Endothelial cell of umbilical vein (primary cell): Measurements from ENCODE around the gene SIGLEC8. TPM values are rescaled to one million over a fixed set of nuclear protein-coding genes. Genes with fewer than 3 reads are reported as not detected.
"Not testable (repeated sequence)": the region's sequence is repeated elsewhere in the genome, so short reads cannot be mapped to it uniquely, and the experiment has no call there.

Experiments used
- BruUV-seq: library from RNA; stranded (reverse); fragments of 400-500 nt; replicated peaks from 2 replicates; lab custom pipeline; 2021; lab: Mats Ljungman, UMichigan
- CTCF ChIA-PET: fragments of 300-600, 350-600 bp; sonication (Branson Sonifier 250); formaldehyde crosslinking; loops from one replicate; lab custom pipeline; 2021; ENCODE audit warnings: antibody characterized with exemption, inconsistent platforms; lab: Charles Lee
- POLR2A ChIA-PET: fragments of 300-600, 350-600 bp; sonication (Branson Sonifier 250); formaldehyde crosslinking; loops from one replicate; lab custom pipeline; 2021; ENCODE audit warnings: antibody characterized with exemption, inconsistent platforms; lab: Charles Lee
- DNase-seq: peaks from one replicate; pipeline ENCODE4 v3.0.0-alpha.2; 2011; ENCODE audit warnings: low read depth, low spot score
- FAIRE-seq: peaks from 2 replicates; lab custom pipeline; 2011; peaks lifted over from hg19 to GRCh38; lab: Jason Lieb, UNC
- H2AFZ ChIP-seq: 2 replicates; pipeline ENCODE4 v1.6.0; 2012; ENCODE audit warnings: low read depth, low read length, control low read depth, inconsistent platforms
- H3K27ac ChIP-seq: 2 replicates; pipeline ENCODE4 v1.5.1; 2011; ENCODE audit warnings: low read depth, mild to moderate bottlenecking, control low read depth, low read length, moderate library complexity; ENCODE audit not compliant: insufficient read depth
- H3K27me3 ChIP-seq, 2 experiments: 2 replicates each; pipeline versions ENCODE4 v1.6.0 to v1.6.1; 2011; ENCODE audit warnings: low read length in 2 of 2, mixed read lengths in 1 of 2; ENCODE audit not compliant: control insufficient read depth in 2 of 2, insufficient read depth in 2 of 2
- H3K36me3 ChIP-seq, 2 experiments: 2 replicates in 1 of 2; 3 replicates in 1 of 2; pipeline ENCODE4 v1.5.1; 2011; ENCODE audit warnings: low read length in 2 of 2, mild to moderate bottlenecking in 1 of 2, moderate library complexity in 1 of 2; ENCODE audit not compliant: control insufficient read depth in 2 of 2, insufficient read depth in 2 of 2; ENCODE audit errors: extremely low read depth in 1 of 2
- H3K4me1 ChIP-seq: 3 replicates; pipeline ENCODE4 v1.5.1; 2011; ENCODE audit warnings: mild to moderate bottlenecking, low read length; ENCODE audit not compliant: control insufficient read depth, insufficient read depth; ENCODE audit errors: extremely low read depth
- H3K4me2 ChIP-seq: 2 replicates; pipeline ENCODE4 v1.6.1; 2011; ENCODE audit warnings: low read length, control low read depth, mixed read lengths; ENCODE audit not compliant: insufficient read depth
- H3K4me3 ChIP-seq, 3 experiments: fragments of 200-600 bp in 1 of 3; sonication (generic), shearing (Covaris generic) in 1 of 3; replicated peaks in 1 of 3; 2 replicates each; pipeline ENCODE4 v1.5.1; 2011 to 2016; ENCODE audit warnings: control low read depth in 3 of 3, low read length in 3 of 3, mild to moderate bottlenecking in 2 of 3, inconsistent platforms in 1 of 3, low read depth in 1 of 3, moderate library complexity in 1 of 3; ENCODE audit not compliant: insufficient read depth in 1 of 3
- H3K79me2 ChIP-seq: 2 replicates; pipeline ENCODE4 v1.6.0; 2012; ENCODE audit warnings: low read length, inconsistent platforms; ENCODE audit not compliant: control insufficient read depth, insufficient read depth
- H3K9ac ChIP-seq: replicated peaks from 2 replicates; pipeline ENCODE3; 2011; ENCODE audit warnings: low read length, control low read depth; ENCODE audit not compliant: insufficient read depth; ENCODE audit errors: extremely low read depth
- H3K9me1 ChIP-seq: replicated peaks from 3 replicates; pipeline ENCODE4 v1.6.0; 2011; ENCODE audit warnings: mild to moderate bottlenecking, low read length; ENCODE audit not compliant: control insufficient read depth, insufficient read depth; ENCODE audit errors: extremely low read depth
- H3K9me3 ChIP-seq: replicated peaks from 2 replicates; pipeline ENCODE4 v1.5.1; 2012; ENCODE audit warnings: low read length, inconsistent platforms; ENCODE audit not compliant: control insufficient read depth, insufficient read depth
- H4K20me1 ChIP-seq: replicated peaks from 2 replicates; pipeline ENCODE3; 2011; ENCODE audit warnings: mild to moderate bottlenecking, low read length; ENCODE audit not compliant: control insufficient read depth, insufficient read depth; ENCODE audit errors: extremely low read depth
- CTCF ChIP-seq, 2 donors: IDR thresholded peaks; 1 replicate in 1 of 2; 2 replicates in 1 of 2; pipeline ENCODE4 v1.5.1; 2011; ENCODE audit warnings: low read length in 2 of 2, mild to moderate bottlenecking in 2 of 2, moderate library complexity in 2 of 2, control low read depth in 1 of 2, inconsistent platforms in 1 of 2, low read depth in 1 of 2; ENCODE audit not compliant: insufficient read depth in 1 of 2; ENCODE audit errors: extremely low read depth in 1 of 2
- EZH2 ChIP-seq: IDR thresholded peaks from 2 replicates; pipeline ENCODE4 v1.6.1; 2012; ENCODE audit warnings: borderline replicate concordance, low read depth, mild to moderate bottlenecking, moderate library complexity, low read length, inconsistent platforms; ENCODE audit not compliant: severe bottlenecking
- FOS ChIP-seq: IDR thresholded peaks from 2 replicates; pipeline ENCODE4 v1.6.1; 2011; ENCODE audit warnings: mild to moderate bottlenecking, low read length, moderate library complexity, borderline replicate concordance; ENCODE audit not compliant: insufficient read depth
- GATA2 ChIP-seq: IDR thresholded peaks from 2 replicates; pipeline ENCODE4 v1.7.0; 2011; ENCODE audit warnings: low read depth, mild to moderate bottlenecking, moderate library complexity, mixed read lengths, low read length; ENCODE audit not compliant: insufficient read length, insufficient read depth
- JUN ChIP-seq: IDR thresholded peaks from 2 replicates; pipeline ENCODE4 v1.6.1; 2011; ENCODE audit warnings: borderline replicate concordance, low read depth; ENCODE audit not compliant: insufficient read length, insufficient read depth
- MAX ChIP-seq: IDR thresholded peaks from 2 replicates; pipeline ENCODE4 v1.6.1; 2011; ENCODE audit not compliant: insufficient read depth, insufficient read length
- MYC ChIP-seq: IDR thresholded peaks from one replicate; pipeline ENCODE4 v1.6.1; 2011; ENCODE audit warnings: mild to moderate bottlenecking, low read depth, low read length
- POLR2A ChIP-seq: IDR thresholded peaks from 2 replicates; pipeline ENCODE4 v1.6.1; 2012; ENCODE audit warnings: low read depth, mild to moderate bottlenecking, control low read depth, low read length
- POLR2AphosphoS5 ChIP-seq: IDR thresholded peaks from 2 replicates; pipeline ENCODE4 v1.6.1; 2012; ENCODE audit warnings: low read depth, mild to moderate bottlenecking, control low read depth, low read length, moderate library complexity; ENCODE audit not compliant: insufficient read depth
- dilution Hi-C: fragments of 300-500 bp; cut with MboI; formaldehyde crosslinking; loops from one replicate; pipeline ENCODE4 v1.15.0; 2019; ENCODE audit warnings: low sequenced_read_pairs; ENCODE audit not compliant: extremely low pct_ligation_motif_present
- intact Hi-C: fragments of 100-400 bp; cut with micrococcal nuclease; formaldehyde crosslinking; loops from one replicate; pipeline ENCODE4 v1.10.0; 2022
- polyA plus RNA-seq, 4 experiments: library from polyadenylated mRNA; depleted of rRNA in 3 of 4; stranded (reverse) in 3 of 4; unstranded in 1 of 4; fragments of >200 nt; gene quantifications; 2 replicates each; pipeline versions ENCODE4 v1.2.1 to v1.2.3, GENCODE V29; 2011 to 2012; ENCODE audit warnings: missing spikeins in 1 of 4
- total RNA-seq: library from RNA; stranded (reverse); gene quantifications from 2 replicates; pipeline ENCODE4 v1.2.3, GENCODE V29; 2021

Gene SIGLEC8
- total and polyA plus RNA-seq, 2 donors (not counting 3 experiments of a cell fraction or from before 2014, with no cell fraction given) = not detected

- no peaks in the 10 kb centered on the region for H3K79me2 ChIP-seq
- no TSS peak for BruUV-seq
- POLR2A ChIA-PET = no interaction called here
- no peaks in the 10 kb centered on the region for H3K9me1 ChIP-seq
- H3K9ac ChIP-seq = no peak within 1 kb of the TSS
- DNase-seq (no peak), FAIRE-seq (no peak)
- CTCF ChIA-PET = interaction anchor here (0.9 to 3.1 kb wide), 4 partner anchors 9 to 244 kb away, joined by 3 to 10 read pairs (median 4); partner anchors contain the start of gene NKG7
- no peak within 1 kb of the TSS for H2AFZ ChIP-seq
- H3K4me3 ChIP-seq = no peak within 1 kb of the TSS
- no peaks in the 10 kb centered on the region for H3K4me1 ChIP-seq
- no peaks in the 10 kb centered on the region for H3K27me3 ChIP-seq
- H4K20me1 ChIP-seq = no peaks in the 10 kb centered on the region
- dilution Hi-C loops = no loop called here
- H3K9me3 ChIP-seq = no peaks in the 10 kb centered on the region
- H3K36me3 ChIP-seq = no peaks in the 10 kb centered on the region
- intact Hi-C loops = no loop called here
- H3K27ac ChIP-seq = no peak within 1 kb of the TSS
- TF ChIP-seq GATA2 (no peak), FOS (no peak), MAX (no peak), EZH2 (no peak), MYC (no peak), JUN (no peak), POLR2A (no peak), CTCF (IDR thresholded peaks at IDR 0.05; ENCODE audit: extremely low read depth in 1 of 2, insufficient read depth in 1 of 2, low read depth in 1 of 2, low read length in 2 of 2) (no peak), POLR2AphosphoS5 (no peak)
- H3K4me2 ChIP-seq = no peak within 1 kb of the TSS
Measured at GRCh38 chr19:51417107-51417809, 41.0 kb downstream of the SIGLEC8 start, which contains the start of gene SIGLEC10. SIGLEC10 (minus strand) TSS chr19:51417642; CDS start chr19:51417581, 61 bp downstream.

- H2AFZ ChIP-seq, H3K9me1 ChIP-seq, intact Hi-C loops, H3K4me1 ChIP-seq, H3K79me2 ChIP-seq, H3K9me3 ChIP-seq, FAIRE-seq, H3K4me3 ChIP-seq, dilution Hi-C loops, H4K20me1 ChIP-seq, BruUV-seq, POLR2A ChIA-PET, H3K4me2 ChIP-seq, H3K27me3 ChIP-seq, DNase-seq, H3K36me3 ChIP-seq, H3K27ac ChIP-seq, H3K9ac ChIP-seq: not testable (repeated sequence)
- CTCF ChIA-PET = interaction anchor here (3.1 kb wide), 1 partner anchor 245 kb away, joined by 10 read pairs; no protein-coding TSS in a partner anchor
Measured at GRCh38 chr19:51416422-51416821, 41.8 kb downstream of the SIGLEC8 start.
